ENCODE data around the gene CDKN2B-AS1. TPM values are rescaled to one million over a fixed set of nuclear protein-coding genes. Genes with fewer than 3 reads are reported as not detected.

Gene CDKN2B-AS1
- total RNA-seq, 1 donor from 2014 or later, result not detected

- Histone ChIP-seq H3K4me2 (no peak overlapping the region), H3K79me2 (ENCODE audit: low read depth) (no peaks in the 10 kb centered on the region), H3K27ac (no peak overlapping the region), H3K9ac (no peak overlapping the region), H3K9me3 (ENCODE audit: low read depth) (no peaks in the 10 kb centered on the region), H3K4me1 (peaks cover 6% of the 10 kb centered on the region), H3K4me3 (no peak overlapping the region), H4K20me1 (ENCODE audit: low read depth) (peaks cover 26% of the 10 kb centered on the region), H3K36me3 (no peaks in the 10 kb centered on the region), H3K27me3 (peaks cover 56% of the 10 kb centered on the region), H3F3A (ENCODE audit: low read depth) (no peaks in the 10 kb centered on the region), H2AFZ (replicated peaks) (no peak overlapping the region)
- TF ChIP-seq EZH2phosphoT487 (IDR thresholded peaks at IDR 0.05) (no peak), EZH2 (IDR thresholded peaks at IDR 0.05) (no peak), CTCF (IDR thresholded peaks at IDR 0.05) (no peak)
- Mint-ChIP-seq H3K36me3 (peaks cover 2% of the 10 kb centered on the region), H3K4me3 (no peak overlapping the region), H3K9me3 (peaks cover 15% of the 10 kb centered on the region), H3K27me3 (ENCODE audit: insufficient read depth, low read depth) (peaks cover 36% of the 10 kb centered on the region), H3K27ac (no peak overlapping the region), H3K4me1 (peaks cover 9% of the 10 kb centered on the region)
- no peak for DNase-seq (ENCODE audit: low spot score)
These were observed 33.0 kb upstream of the CDKN2B-AS1 start for GRCh38 chr9:21961569-21961968.

GRCh38 chr9:21964925-21965385 lies 29.6 kb upstream of the CDKN2B-AS1 start:
- H2AFZ ChIP-seq (replicated peaks), result peak overlapping the region; percentile 53
- H3K27me3 Mint-ChIP-seq (ENCODE audit: insufficient read depth, low read depth), result peaks cover 69% of the 10 kb centered on the region
- H3K4me2 ChIP-seq, result peak overlapping the region; percentile 83
- peaks cover 13% of the 10 kb centered on the region for H3K4me1 Mint-ChIP-seq
- H3K9me3 ChIP-seq (ENCODE audit: low read depth), result no peaks in the 10 kb centered on the region
- H3K27me3 ChIP-seq, result peaks cover 90% of the 10 kb centered on the region
- no peak overlapping the region for H3K27ac Mint-ChIP-seq
- H3K9me3 Mint-ChIP-seq, result peaks cover 15% of the 10 kb centered on the region
- peak; percentile 22 for DNase-seq (ENCODE audit: low spot score)
- peaks cover 2% of the 10 kb centered on the region for H3K36me3 Mint-ChIP-seq
- no peak overlapping the region for H3K9ac ChIP-seq
- no peaks in the 10 kb centered on the region for H3K79me2 ChIP-seq (ENCODE audit: low read depth)
- peaks cover 59% of the 10 kb centered on the region for H4K20me1 ChIP-seq (ENCODE audit: low read depth)
- peaks cover 6% of the 10 kb centered on the region for H3K4me1 ChIP-seq
- no peaks in the 10 kb centered on the region for H3K36me3 ChIP-seq
- no peak overlapping the region for H3K27ac ChIP-seq
- TF ChIP-seq EZH2 (IDR thresholded peaks at IDR 0.05) (no peak), CTCF (IDR thresholded peaks at IDR 0.05) (no peak), EZH2phosphoT487 (IDR thresholded peaks at IDR 0.05) (no peak)
- H3K4me3 ChIP-seq, result peak overlapping the region; percentile 46
- H3K4me3 Mint-ChIP-seq, result peak overlapping the region; percentile 79
- H3F3A ChIP-seq (ENCODE audit: low read depth), result peaks cover 11% of the 10 kb centered on the region

- peaks cover 13% of the 10 kb centered on the region for H3K4me1 Mint-ChIP-seq
- Histone ChIP-seq H3K79me2 (ENCODE audit: low read depth) (no peaks in the 10 kb centered on the region), H3K27ac (no peak overlapping the region), H3K4me1 (peaks cover 6% of the 10 kb centered on the region), H3K4me2 (peak overlapping the region; percentile 83), H3K4me3 (peak overlapping the region; percentile 46), H3F3A (ENCODE audit: low read depth) (peaks cover 13% of the 10 kb centered on the region), H3K9me3 (ENCODE audit: low read depth) (no peaks in the 10 kb centered on the region), H4K20me1 (ENCODE audit: low read depth) (peaks cover 65% of the 10 kb centered on the region), H3K9ac (no peak overlapping the region), H3K36me3 (no peaks in the 10 kb centered on the region), H3K27me3 (peaks cover 95% of the 10 kb centered on the region), H2AFZ (replicated peaks) (peak overlapping the region; percentile 53)
- peaks cover 2% of the 10 kb centered on the region for H3K36me3 Mint-ChIP-seq
- TF ChIP-seq CTCF (IDR thresholded peaks at IDR 0.05), result peak; percentile 66
- peak; percentile 74 for TF ChIP-seq EZH2 (IDR thresholded peaks at IDR 0.05)
- TF ChIP-seq EZH2phosphoT487 (IDR thresholded peaks at IDR 0.05), result peak; percentile 90
- DNase-seq (ENCODE audit: low spot score), result peak; percentile 89
- peaks cover 75% of the 10 kb centered on the region for H3K27me3 Mint-ChIP-seq (ENCODE audit: insufficient read depth, low read depth)
- no peak overlapping the region for H3K27ac Mint-ChIP-seq
- H3K9me3 Mint-ChIP-seq, result peaks cover 15% of the 10 kb centered on the region
- peak overlapping the region; percentile 79 for H3K4me3 Mint-ChIP-seq
These were observed 29.1 kb upstream of the CDKN2B-AS1 start for GRCh38 chr9:21965401-21965951.

All from neural progenitor cell (in vitro differentiated cells).